Cardiac fibroblast (primary cell): ENCODE data around the gene IL19.
A peak's percentile ranks its signal among the peaks of the same experiment; 100 is the strongest.

Experiments
- DNase-seq, 2 donors: peaks; one replicate each; pipeline versions ENCODE4 v3.0.0 to v3.0.0-alpha.2; 2010; ENCODE audit warnings: low read depth in 2 of 2
- H3K4me3 ChIP-seq, 2 donors: replicated peaks in 1 of 2; 1 replicate in 1 of 2; 2 replicates in 1 of 2; pipeline ENCODE4 v1.5.1; 2011; ENCODE audit warnings: low read depth in 2 of 2, low read length in 2 of 2, mild to moderate bottlenecking in 2 of 2, moderate library complexity in 1 of 2
- CTCF ChIP-seq: IDR thresholded peaks from one replicate; pipeline ENCODE4 v1.5.1; 2011; ENCODE audit warnings: low read depth, mild to moderate bottlenecking, low read length, inconsistent platforms

IL19 gene, protein sequence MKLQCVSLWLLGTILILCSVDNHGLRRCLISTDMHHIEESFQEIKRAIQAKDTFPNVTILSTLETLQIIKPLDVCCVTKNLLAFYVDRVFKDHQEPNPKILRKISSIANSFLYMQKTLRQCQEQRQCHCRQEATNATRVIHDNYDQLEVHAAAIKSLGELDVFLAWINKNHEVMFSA

GRCh38 chr1:206770531-206771337 lies at the start of gene IL19:
IL19 (plus strand) TSS chr1:206770773; CDS start chr1:206836663, 65,890 bp downstream.
- DNase-seq: peak; percentile 38 to 63
- H3K4me3 ChIP-seq: no peak within 1 kb of the TSS
- TF ChIP-seq CTCF: no peak

- no peak overlapping the region for H3K4me3 ChIP-seq
- TF ChIP-seq CTCF: no peak
- no peak for DNase-seq
These were observed 49.1 kb upstream of the IL19 start for GRCh38 chr1:206721454-206721853.

- peak in 1 of 2 donors; percentile 66 for DNase-seq
- no peak for TF ChIP-seq CTCF
- H3K4me3 ChIP-seq: no peak overlapping the region
These were observed 47.7 kb upstream of the IL19 start for GRCh38 chr1:206722751-206723461.

GRCh38 chr1:206723462-206723804 lies 47.1 kb upstream of the IL19 start:
- no peak for TF ChIP-seq CTCF
- H3K4me3 ChIP-seq: no peak overlapping the region
- no peak for DNase-seq

DNA sequence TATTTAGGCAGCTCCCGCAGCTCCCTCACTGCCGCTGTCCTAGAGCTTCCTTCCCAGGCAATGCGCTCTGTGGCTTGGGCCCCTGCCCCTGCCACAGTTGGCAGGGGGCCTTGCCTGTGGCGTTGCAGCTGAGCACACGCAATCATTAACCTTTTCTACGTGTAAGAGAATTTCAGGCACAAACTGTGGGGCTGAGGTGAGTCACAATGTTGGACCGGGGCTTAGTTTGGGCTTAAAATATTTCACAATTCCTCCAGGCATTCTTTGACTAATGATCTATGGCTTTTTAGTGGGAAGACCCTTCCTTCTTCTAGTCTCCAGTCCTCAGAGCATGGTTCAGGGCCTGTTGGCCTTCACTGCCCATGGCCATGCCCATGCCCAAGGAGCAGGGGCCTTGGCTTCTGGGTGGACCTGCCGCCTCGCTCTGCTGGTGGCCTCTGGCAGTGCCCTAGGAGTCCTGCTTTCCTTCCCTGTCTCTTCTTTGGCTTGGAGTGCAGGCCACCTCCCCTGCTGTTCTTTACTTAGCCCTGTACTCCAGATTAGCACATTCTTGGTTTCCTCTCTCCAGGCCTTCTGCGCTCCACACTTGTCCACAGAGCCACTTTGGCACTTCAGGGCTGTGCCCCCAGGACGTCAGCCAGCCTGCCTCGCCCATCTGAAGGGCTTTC lies 46.6 kb upstream of the IL19 start:
- DNase-seq: peak; percentile 84 to 94
- no peak for TF ChIP-seq CTCF
- no peak overlapping the region for H3K4me3 ChIP-seq

DNA sequence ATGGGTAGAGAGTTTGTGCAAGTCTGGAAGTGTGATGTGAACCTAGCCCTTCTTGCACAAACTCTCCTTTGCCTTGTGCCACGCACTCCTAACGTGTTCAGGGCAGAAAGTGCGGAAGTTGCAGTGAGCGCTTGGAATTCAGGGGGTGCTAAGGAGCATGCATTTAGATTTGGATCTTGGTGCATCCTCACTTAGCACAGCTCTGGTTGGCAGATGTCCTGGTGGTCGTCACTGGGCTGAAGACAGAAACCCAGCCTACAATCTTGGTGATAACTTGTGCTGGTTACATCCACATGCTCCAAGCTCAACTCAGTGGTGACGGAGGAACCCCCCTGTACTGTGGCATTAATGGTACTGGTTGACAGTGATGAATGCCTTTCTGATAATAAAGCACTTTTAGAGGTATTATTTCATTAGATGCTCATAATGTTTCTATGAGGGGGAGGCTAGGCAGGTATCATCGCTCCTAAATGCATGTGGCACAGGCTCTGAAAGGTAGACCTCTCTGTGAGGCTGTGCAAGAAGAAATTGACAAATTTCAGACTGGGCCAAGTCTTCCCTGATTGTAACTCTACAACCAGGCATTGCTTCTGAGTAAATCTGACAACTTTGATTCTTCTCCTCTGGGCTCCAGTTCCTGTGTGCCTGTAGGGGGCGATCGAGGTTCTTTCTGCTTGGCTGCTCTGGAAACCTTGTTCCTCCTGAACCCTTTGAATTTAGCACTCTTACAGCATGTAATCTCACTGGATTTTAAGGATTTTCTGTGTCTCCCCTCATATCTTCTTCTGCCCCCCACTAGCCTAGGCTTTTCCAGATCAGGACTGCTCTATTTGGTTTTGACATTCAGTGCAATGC lies 45.2 kb upstream of the IL19 start:
- peak; percentile 70 to 72 for DNase-seq
- TF ChIP-seq CTCF: peak; percentile 91
- H3K4me3 ChIP-seq: no peak overlapping the region
